GM23338 (cell line): ENCODE measurements around the gene RSAD1. TPM values are rescaled to one million over a fixed set of nuclear protein-coding genes. Genes with fewer than 3 reads are reported as not detected.
"Not testable (repeated sequence)": the region's sequence is repeated elsewhere in the genome, so short reads cannot be mapped to it uniquely, and the experiment has no call there.

Experiments used
- ATAC-seq: fragments of 200-7000 bp; cut with Tn5 transposase; 3 replicates; pipeline ENCODE4 v1.9.1; 2020
- DNase-seq: peaks from one replicate; pipeline ENCODE4 v3.0.0-alpha.2; 2015; ENCODE audit warnings: low spot score
- H2AFZ ChIP-seq: fragments of 200-600 bp; sonication (generic); 2 replicates; pipeline ENCODE4 v1.8.0; 2016; ENCODE audit warnings: antibody characterized with exemption, mild to moderate bottlenecking, moderate library complexity
- H3F3A ChIP-seq: fragments of 200-600 bp; sonication (generic); replicated peaks from 2 replicates; pipeline ENCODE4 v1.8.0; 2017; ENCODE audit warnings: antibody characterized with exemption, mixed run types, low read depth
- H3K27ac ChIP-seq: fragments of 200-600 bp; sonication (generic); 2 replicates; pipeline ENCODE4 v1.6.1; 2016; ENCODE audit warnings: low read depth
- H3K27me3 ChIP-seq: fragments of 200-600 bp; sonication (generic); 2 replicates; pipeline ENCODE4 v1.8.0; 2016; ENCODE audit warnings: mild to moderate bottlenecking, mixed run types, moderate library complexity; ENCODE audit not compliant: insufficient read depth
- H3K36me3 ChIP-seq: fragments of 200-600 bp; sonication (generic); 2 replicates; pipeline ENCODE4 v1.8.0; 2016; ENCODE audit warnings: mild to moderate bottlenecking; ENCODE audit not compliant: insufficient read depth
- H3K4me1 ChIP-seq: fragments of 200-600 bp; sonication (generic); 2 replicates; pipeline ENCODE4 v1.8.0; 2016; ENCODE audit warnings: mild to moderate bottlenecking, moderate library complexity; ENCODE audit not compliant: insufficient read depth
- H3K4me2 ChIP-seq: fragments of 200-600 bp; sonication (generic); 2 replicates; pipeline ENCODE4 v1.7.1; 2017; ENCODE audit warnings: mixed run types
- H3K4me3 ChIP-seq: fragments of 200-600 bp; sonication (generic); 2 replicates; pipeline ENCODE4 v1.6.1; 2016; ENCODE audit warnings: mixed run types
- H3K79me2 ChIP-seq: fragments of 200-600 bp; sonication (generic); replicated peaks from 2 replicates; pipeline ENCODE4 v1.8.0; 2017; ENCODE audit warnings: mild to moderate bottlenecking; ENCODE audit not compliant: insufficient read depth
- H3K9me2 ChIP-seq: fragments of 200-600 bp; sonication (generic); 2 replicates; pipeline ENCODE4 v1.8.0; 2017; ENCODE audit not compliant: insufficient read depth
- H4K20me1 ChIP-seq: fragments of 200-600 bp; sonication (generic); replicated peaks from 2 replicates; pipeline ENCODE4 v1.8.0; 2017; ENCODE audit warnings: mild to moderate bottlenecking; ENCODE audit not compliant: insufficient read depth
- H3K27ac Mint-ChIP-seq: 2 replicates; pipeline ENCODE4 v1.8.0; 2020; ENCODE audit warnings: inconsistent platforms, mild to moderate bottlenecking, moderate library complexity, mixed read lengths
- H3K27me3 Mint-ChIP-seq: 3 replicates; pipeline ENCODE4 v1.8.0; 2022; ENCODE audit warnings: low read depth, mild to moderate bottlenecking, moderate library complexity, mixed read lengths, inconsistent platforms; ENCODE audit not compliant: insufficient read depth, poor library complexity
- H3K36me3 Mint-ChIP-seq: 3 replicates; pipeline ENCODE4 v1.8.0; 2021; ENCODE audit warnings: low read depth, mild to moderate bottlenecking, inconsistent platforms, moderate library complexity, mixed read lengths
- H3K4me1 Mint-ChIP-seq: 3 replicates; pipeline ENCODE4 v1.8.0; 2020; ENCODE audit warnings: mild to moderate bottlenecking, inconsistent platforms, mixed read lengths
- H3K4me3 Mint-ChIP-seq: 3 replicates; pipeline ENCODE4 v1.8.0; 2021; ENCODE audit warnings: moderate library complexity, mild to moderate bottlenecking, inconsistent platforms, mixed read lengths
- H3K9me3 Mint-ChIP-seq: 3 replicates; pipeline ENCODE4 v1.8.0; 2020; ENCODE audit warnings: moderate library complexity, mild to moderate bottlenecking, inconsistent platforms, mixed read lengths
- EZH2phosphoT487 ChIP-seq: fragments of 200-600 bp; sonication (generic); IDR thresholded peaks from one replicate; pipeline ENCODE4 v1.8.1; 2018; ENCODE audit warnings: antibody characterized with exemption; ENCODE audit not compliant: unreplicated experiment
- POLR2AphosphoS5 ChIP-seq: IDR thresholded peaks from 2 replicates; pipeline ENCODE4 v1.6.1; 2016; ENCODE audit warnings: antibody characterized with exemption, low read depth
- STAT1 ChIP-seq: IDR thresholded peaks from one replicate; pipeline ENCODE4 v1.6.1; 2016; ENCODE audit warnings: antibody characterized with exemption; ENCODE audit not compliant: unreplicated experiment
- ZNF114 ChIP-seq: fragments of 250-450 bp; sonication (Bioruptor Pico); IDR thresholded peaks from 2 replicates; pipeline ENCODE4 v1.5.0; 2020; ENCODE audit warnings: mild to moderate bottlenecking, moderate library complexity
- ZNF331 ChIP-seq: fragments of 250-450 bp; sonication (Bioruptor Pico); IDR thresholded peaks from 2 replicates; pipeline ENCODE4 v1.5.0; 2020; ENCODE audit warnings: low read depth, mild to moderate bottlenecking, moderate library complexity
- polyA plus RNA-seq: library from polyadenylated mRNA; unstranded; fragments of >200 nt; fragmentation: Nextera tagmentation; extraction: Ambion mirVana; gene quantifications from 2 replicates; pipeline ENCODE4 v1.2.1, GENCODE V29; 2016
- total RNA-seq: library from RNA; depleted of rRNA; stranded (reverse); fragments of >200 nt; shearing (Covaris generic); gene quantifications from 2 replicates; pipeline ENCODE4 v1.2.3, GENCODE V29; 2014
- TF ChIP-seq, protein P1 (sequence below), 2 experiments: fragments of 200-600 bp in 1 of 2; sonication (generic) in 1 of 2; conservative IDR thresholded peaks; 2 replicates each; pipeline versions ENCODE4 v1.5.1 to v1.6.1; 2016 to 2017; ENCODE audit warnings: antibody characterized with exemption in 2 of 2, low read depth in 2 of 2, mild to moderate bottlenecking in 2 of 2, moderate library complexity in 1 of 2

Gene RSAD1
- total and polyA plus RNA-seq, 2 experiments from 2014 or later = 18.4 to 28.7 TPM

DNA sequence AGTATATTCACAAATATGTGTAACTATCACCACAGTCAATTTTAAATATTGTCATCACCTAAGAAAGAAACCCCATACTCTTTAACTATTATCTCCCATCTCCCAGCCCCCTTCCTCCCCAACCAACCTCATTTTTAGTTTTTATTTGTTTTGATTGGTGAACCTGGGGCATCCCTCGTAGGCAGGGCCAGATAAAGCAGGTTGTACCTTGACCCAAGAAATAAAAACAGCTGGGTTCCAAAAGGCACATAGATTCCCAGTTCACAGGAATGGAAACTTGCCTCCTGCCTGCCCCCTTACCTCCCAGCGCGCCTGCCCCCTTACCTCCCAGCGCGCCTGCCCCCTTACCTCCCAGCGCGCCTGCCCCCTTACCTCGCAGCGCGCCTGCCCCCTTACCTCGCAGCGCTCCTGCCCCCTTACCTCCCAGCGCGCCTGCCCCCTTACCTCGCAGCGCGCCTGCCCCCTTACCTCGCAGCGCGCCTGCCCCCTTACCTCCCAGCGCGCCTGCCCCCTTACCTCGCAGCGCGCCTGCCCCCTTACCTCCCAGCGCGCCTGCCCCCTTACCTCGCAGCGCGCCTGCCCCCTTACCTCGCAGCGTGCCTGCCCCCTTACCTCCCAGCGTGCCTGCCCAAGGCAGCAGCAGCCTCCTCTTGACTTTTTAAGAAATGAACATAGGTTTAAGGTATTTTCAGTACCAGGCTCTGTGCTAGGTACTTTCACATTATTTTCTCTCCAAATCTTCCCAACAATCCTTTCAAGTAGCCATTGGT, 2.7 kb upstream of the RSAD1 start:
- not testable (repeated sequence) for H3K36me3 ChIP-seq, H3K9me3 Mint-ChIP-seq, H3K27ac Mint-ChIP-seq, DNase-seq, H3K27ac ChIP-seq, H3K79me2 ChIP-seq, H3K9me2 ChIP-seq, H3K36me3 Mint-ChIP-seq, H4K20me1 ChIP-seq, H3K4me1 ChIP-seq, ATAC-seq
- Histone ChIP-seq H3K4me3 (peak overlapping the region; percentile 45), H3K4me2 (peak overlapping the region; percentile 74), H3F3A (0 out of 2 replicates have a peak, but pooled peaks cover 16% of the 10 kb centered on the region), H2AFZ (peak overlapping the region; percentile 25; the same call in 1 of the 2 replicates), H3K27me3 (peaks cover 11% of the 10 kb centered on the region; the same call in 1 of the 2 replicates)
- Mint-ChIP-seq H3K4me3 (peak overlapping the region; percentile 52), H3K4me1 (peaks cover 17% of the 10 kb centered on the region), H3K27me3 (peaks cover 11% of the 10 kb centered on the region)

DNA sequence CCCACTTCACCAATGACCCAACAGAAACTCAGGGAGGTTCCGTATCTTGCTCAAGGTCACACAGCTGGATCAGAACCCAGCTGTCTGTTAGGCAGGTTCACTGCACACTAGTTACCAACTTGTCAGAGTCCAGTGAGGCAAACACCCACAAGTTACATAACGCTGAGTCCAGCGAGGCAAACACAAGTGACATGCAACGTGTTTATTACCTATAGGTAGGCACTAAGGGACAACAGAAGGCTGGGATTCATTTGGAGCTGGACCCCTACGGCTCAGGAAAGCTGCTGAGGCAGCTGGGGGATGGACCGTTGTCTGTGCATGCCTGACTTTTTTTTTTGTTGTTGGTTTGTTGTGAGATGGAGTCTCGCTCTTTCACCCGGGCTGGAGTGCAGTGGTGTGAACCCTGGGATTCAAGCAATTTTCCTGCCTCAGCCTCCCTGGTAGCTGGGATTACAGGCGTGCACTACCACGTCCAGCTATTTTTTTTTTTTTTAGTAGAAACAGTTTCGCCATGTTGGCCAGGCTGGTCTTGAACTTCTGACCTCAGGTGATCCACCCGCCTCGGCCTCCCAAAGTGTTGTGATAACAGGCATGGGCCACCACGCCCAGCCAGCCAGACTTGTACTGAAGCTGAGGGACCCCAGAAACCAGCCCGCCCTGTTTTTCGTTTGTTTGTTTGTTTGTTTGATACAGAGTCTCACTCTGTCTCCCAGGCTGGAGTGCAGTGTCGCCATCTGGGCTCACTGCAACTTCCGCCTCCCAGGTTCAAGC, 1.9 kb upstream of the RSAD1 start:
- no peak overlapping the region for H3K27ac ChIP-seq
- H4K20me1 ChIP-seq = no peaks in the 10 kb centered on the region
- H3K27ac Mint-ChIP-seq = no peak overlapping the region
- TF ChIP-seq EZH2phosphoT487 = no peak
- TF ChIP-seq, protein P1, sequence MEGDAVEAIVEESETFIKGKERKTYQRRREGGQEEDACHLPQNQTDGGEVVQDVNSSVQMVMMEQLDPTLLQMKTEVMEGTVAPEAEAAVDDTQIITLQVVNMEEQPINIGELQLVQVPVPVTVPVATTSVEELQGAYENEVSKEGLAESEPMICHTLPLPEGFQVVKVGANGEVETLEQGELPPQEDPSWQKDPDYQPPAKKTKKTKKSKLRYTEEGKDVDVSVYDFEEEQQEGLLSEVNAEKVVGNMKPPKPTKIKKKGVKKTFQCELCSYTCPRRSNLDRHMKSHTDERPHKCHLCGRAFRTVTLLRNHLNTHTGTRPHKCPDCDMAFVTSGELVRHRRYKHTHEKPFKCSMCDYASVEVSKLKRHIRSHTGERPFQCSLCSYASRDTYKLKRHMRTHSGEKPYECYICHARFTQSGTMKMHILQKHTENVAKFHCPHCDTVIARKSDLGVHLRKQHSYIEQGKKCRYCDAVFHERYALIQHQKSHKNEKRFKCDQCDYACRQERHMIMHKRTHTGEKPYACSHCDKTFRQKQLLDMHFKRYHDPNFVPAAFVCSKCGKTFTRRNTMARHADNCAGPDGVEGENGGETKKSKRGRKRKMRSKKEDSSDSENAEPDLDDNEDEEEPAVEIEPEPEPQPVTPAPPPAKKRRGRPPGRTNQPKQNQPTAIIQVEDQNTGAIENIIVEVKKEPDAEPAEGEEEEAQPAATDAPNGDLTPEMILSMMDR (conservative IDR thresholded peaks at IDR 0.05; ENCODE audit: low read depth in 2 of 2) = no peak
- no peak for TF ChIP-seq POLR2AphosphoS5
- TF ChIP-seq STAT1 = no peak
- peaks cover 7% of the 10 kb centered on the region for H3K36me3 Mint-ChIP-seq
- no peaks in the 10 kb centered on the region for H3K9me2 ChIP-seq
- H3K9me3 Mint-ChIP-seq = no peaks in the 10 kb centered on the region; the same call in 2 of the 3 replicates
- peaks cover 6% of the 10 kb centered on the region; the same call in 1 of the 2 replicates for H3K4me1 ChIP-seq
- H3K4me3 Mint-ChIP-seq = peak overlapping the region; percentile 52
- peak overlapping the region; percentile 74 for H3K4me2 ChIP-seq
- no peaks in the 10 kb centered on the region for H3K36me3 ChIP-seq
- H3K27me3 Mint-ChIP-seq = peaks cover 8% of the 10 kb centered on the region
- H3K4me3 ChIP-seq = peak overlapping the region; percentile 45
- DNase-seq = no peak
- H3K4me1 Mint-ChIP-seq = peaks cover 16% of the 10 kb centered on the region
- peaks cover 11% of the 10 kb centered on the region; the same call in 1 of the 2 replicates for H3K27me3 ChIP-seq
- no peak for ATAC-seq
- no peaks in the 10 kb centered on the region for H3K79me2 ChIP-seq
- H3F3A ChIP-seq = 0 out of 2 replicates have a peak, but pooled peaks cover 16% of the 10 kb centered on the region
- peak overlapping the region; percentile 25; the same call in 1 of the 2 replicates for H2AFZ ChIP-seq

DNA sequence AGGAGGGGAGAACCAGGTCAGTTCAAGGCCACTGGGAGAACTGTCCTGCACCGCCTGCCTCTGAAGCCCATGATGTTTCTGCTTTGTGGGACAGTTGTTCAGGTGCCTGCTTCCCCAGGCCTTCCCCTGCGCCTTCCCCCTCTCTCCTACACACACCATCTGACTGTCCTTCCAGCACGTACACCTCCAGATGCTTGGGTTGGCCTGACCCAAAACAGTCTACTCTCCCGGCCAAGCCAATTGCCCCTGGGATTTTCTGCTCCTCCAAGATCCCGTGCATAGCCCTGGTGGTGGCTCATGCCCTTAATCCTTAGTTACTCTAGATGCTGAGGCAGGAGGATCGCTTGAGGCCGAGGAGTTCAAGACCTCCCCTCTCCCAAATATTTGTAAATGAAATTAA, 684 bp upstream of the RSAD1 start:
- Histone ChIP-seq H3K27me3 (peaks cover 11% of the 10 kb centered on the region; the same call in 1 of the 2 replicates), H3K36me3 (no peaks in the 10 kb centered on the region), H3K79me2 (no peaks in the 10 kb centered on the region), H4K20me1 (no peaks in the 10 kb centered on the region), H3K4me2 (peak overlapping the region; percentile 88), H3K4me1 (peaks cover 6% of the 10 kb centered on the region; the same call in 1 of the 2 replicates), H3F3A (0 out of 2 replicates have a peak, but pooled peaks cover 16% of the 10 kb centered on the region), H2AFZ (peak overlapping the region; percentile 100), H3K4me3 (peak overlapping the region; percentile 93), H3K9me2 (no peaks in the 10 kb centered on the region), H3K27ac (no peak overlapping the region)
- Mint-ChIP-seq H3K9me3 (no peaks in the 10 kb centered on the region; the same call in 2 of the 3 replicates), H3K27me3 (peaks cover 11% of the 10 kb centered on the region), H3K4me3 (peak overlapping the region; percentile 76), H3K4me1 (peaks cover 16% of the 10 kb centered on the region), H3K36me3 (peaks cover 8% of the 10 kb centered on the region; the same call in 2 of the 3 replicates), H3K27ac (peak overlapping the region; percentile 23; the same call in 1 of the 2 replicates)
- no peak for DNase-seq
- no peak; the same call in 2 of the 3 replicates for ATAC-seq
- TF ChIP-seq ZNF331 (no peak), ZNF114 (CRISPR knock-in tag) (no peak)
- TF ChIP-seq, protein P1 (conservative IDR thresholded peaks at IDR 0.05; ENCODE audit: low read depth in 2 of 2) = no peak
